Gastrocnemius medialis (tissue), 4 donors: ENCODE measurements around the gene MMRN1. TPM values are rescaled to one million over a fixed set of nuclear protein-coding genes. Genes with fewer than 3 reads are reported as not detected.

Experiments used
- ATAC-seq, 2 donors: fragments of 150-250 bp; one replicate each; pipeline ENCODE4 v1.9.1; 2016
- DNase-seq, 2 donors: peaks; one replicate each; pipeline ENCODE4 v3.0.0-alpha.2; 2019
- H3K27ac ChIP-seq, 4 donors: fragments of 200-600 bp; sonication (generic); 1 replicate in 1 of 4; 2 replicates in 3 of 4; pipeline ENCODE4 v1.5.1; 2016 to 2018; ENCODE audit warnings: mild to moderate bottlenecking in 2 of 4, moderate library complexity in 1 of 4
- H3K27me3 ChIP-seq, 3 donors: fragments of 200-600 bp; sonication (generic) in 2 of 3; 1 replicate in 1 of 3; 2 replicates in 2 of 3; pipeline versions ENCODE4 v1.5.1 to v1.6.0; 2016 to 2019; ENCODE audit warnings: mild to moderate bottlenecking in 1 of 3, moderate library complexity in 1 of 3
- H3K36me3 ChIP-seq, 2 donors: fragments of 200-600 bp; sonication (generic) in 1 of 2; one replicate each; pipeline ENCODE4 v1.5.1; 2017 to 2018
- H3K4me1 ChIP-seq, 2 donors: fragments of 200-600 bp; sonication (generic) in 1 of 2; one replicate each; pipeline ENCODE4 v1.5.1; 2016 to 2017; ENCODE audit warnings: mild to moderate bottlenecking in 2 of 2
- H3K4me3 ChIP-seq, 4 donors: fragments of 200-600 bp; sonication (generic) in 3 of 4; 1 replicate in 1 of 4; 2 replicates in 3 of 4; pipeline ENCODE4 v1.5.1; 2016 to 2019; ENCODE audit warnings: mild to moderate bottlenecking in 2 of 4
- H3K9me3 ChIP-seq, 3 donors: fragments of 200-600 bp; sonication (generic) in 2 of 3; 1 replicate in 1 of 3; 2 replicates in 2 of 3; pipeline ENCODE4 v1.5.1; 2016 to 2019
- POLR2A ChIP-seq, 2 donors: fragments of 450-650 bp; IDR thresholded peaks; one replicate each; pipeline ENCODE4 v1.6.1; 2017; ENCODE audit warnings: antibody characterized with exemption in 2 of 2, mild to moderate bottlenecking in 2 of 2, moderate library complexity in 2 of 2
- in situ Hi-C, 4 donors: fragments of 200-750 bp; cut with MboI; loops; one replicate each; pipeline versions ENCODE4 v1.15.0 to v1.8.0; 2017; ENCODE audit warnings: low sequenced_read_pairs in 4 of 4
- intact Hi-C: fragments of 100-400 bp; cut with DNase I; formaldehyde crosslinking; loops from one replicate; pipeline ENCODE4 v1.15.1; 2023; ENCODE audit warnings: low total_unique reads
- total RNA-seq, 4 donors: library from RNA; depleted of rRNA; stranded (reverse); fragments of >200 nt; gene quantifications; one replicate each; pipeline versions ENCODE4 v1.1.0 to v1.2.3, GENCODE V29; 2016
- TF ChIP-seq, protein P1 (sequence below), 5 experiments: fragments of 450-650 bp in 3 of 5; fragments of 200-600 bp in 2 of 5; sonication (generic) in 2 of 5; IDR thresholded peaks in 4 of 5; conservative IDR thresholded peaks in 1 of 5; 1 replicate in 4 of 5; 2 replicates in 1 of 5; pipeline ENCODE4 v1.5.1; 2016 to 2019; ENCODE audit warnings: antibody characterized with exemption in 5 of 5, mild to moderate bottlenecking in 3 of 5, moderate library complexity in 3 of 5

The MMRN1 gene
- total RNA-seq, 4 donors from 2014 or later: 0.39 to 3.5 (median 2.3) TPM

DNA sequence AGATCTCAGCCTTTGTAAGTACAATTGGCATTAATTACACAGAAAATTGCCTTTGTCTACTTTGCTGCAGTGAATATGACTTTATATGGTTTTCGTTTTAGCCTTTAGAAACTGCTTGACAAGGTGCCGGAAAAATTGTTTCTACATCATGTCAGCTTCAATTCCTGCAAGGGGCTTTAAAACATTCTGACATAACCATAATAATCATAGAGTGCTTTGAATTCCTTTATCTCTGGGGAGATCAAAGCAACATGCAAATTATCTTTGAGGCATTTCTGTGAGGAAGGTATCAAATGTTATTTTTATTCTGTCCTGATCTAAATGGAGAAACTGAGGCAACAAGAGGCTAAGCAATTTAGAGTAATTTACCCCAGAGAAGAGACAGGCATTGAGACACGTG is 57.8 kb downstream of the MMRN1 start:
- in situ Hi-C loops (no loop called here), intact Hi-C loops (no loop called here)
- TF ChIP-seq POLR2A (IDR thresholded peaks at IDR 0.05): no peak
- TF ChIP-seq, protein P1, sequence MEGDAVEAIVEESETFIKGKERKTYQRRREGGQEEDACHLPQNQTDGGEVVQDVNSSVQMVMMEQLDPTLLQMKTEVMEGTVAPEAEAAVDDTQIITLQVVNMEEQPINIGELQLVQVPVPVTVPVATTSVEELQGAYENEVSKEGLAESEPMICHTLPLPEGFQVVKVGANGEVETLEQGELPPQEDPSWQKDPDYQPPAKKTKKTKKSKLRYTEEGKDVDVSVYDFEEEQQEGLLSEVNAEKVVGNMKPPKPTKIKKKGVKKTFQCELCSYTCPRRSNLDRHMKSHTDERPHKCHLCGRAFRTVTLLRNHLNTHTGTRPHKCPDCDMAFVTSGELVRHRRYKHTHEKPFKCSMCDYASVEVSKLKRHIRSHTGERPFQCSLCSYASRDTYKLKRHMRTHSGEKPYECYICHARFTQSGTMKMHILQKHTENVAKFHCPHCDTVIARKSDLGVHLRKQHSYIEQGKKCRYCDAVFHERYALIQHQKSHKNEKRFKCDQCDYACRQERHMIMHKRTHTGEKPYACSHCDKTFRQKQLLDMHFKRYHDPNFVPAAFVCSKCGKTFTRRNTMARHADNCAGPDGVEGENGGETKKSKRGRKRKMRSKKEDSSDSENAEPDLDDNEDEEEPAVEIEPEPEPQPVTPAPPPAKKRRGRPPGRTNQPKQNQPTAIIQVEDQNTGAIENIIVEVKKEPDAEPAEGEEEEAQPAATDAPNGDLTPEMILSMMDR (IDR thresholded peaks at IDR 0.05 in 4 of 5, conservative IDR thresholded peaks at IDR 0.05 in 1 of 5): no peak
- Histone ChIP-seq H3K36me3 (no peaks in the 10 kb centered on the region), H3K27ac (no peak overlapping the region), H3K4me3 (no peak overlapping the region), H3K27me3 (no peaks in the 10 kb centered on the region), H3K4me1 (no peaks in the 10 kb centered on the region), H3K9me3 (no peaks in the 10 kb centered on the region)
- DNase-seq (no peak), ATAC-seq (no peak)

DNA sequence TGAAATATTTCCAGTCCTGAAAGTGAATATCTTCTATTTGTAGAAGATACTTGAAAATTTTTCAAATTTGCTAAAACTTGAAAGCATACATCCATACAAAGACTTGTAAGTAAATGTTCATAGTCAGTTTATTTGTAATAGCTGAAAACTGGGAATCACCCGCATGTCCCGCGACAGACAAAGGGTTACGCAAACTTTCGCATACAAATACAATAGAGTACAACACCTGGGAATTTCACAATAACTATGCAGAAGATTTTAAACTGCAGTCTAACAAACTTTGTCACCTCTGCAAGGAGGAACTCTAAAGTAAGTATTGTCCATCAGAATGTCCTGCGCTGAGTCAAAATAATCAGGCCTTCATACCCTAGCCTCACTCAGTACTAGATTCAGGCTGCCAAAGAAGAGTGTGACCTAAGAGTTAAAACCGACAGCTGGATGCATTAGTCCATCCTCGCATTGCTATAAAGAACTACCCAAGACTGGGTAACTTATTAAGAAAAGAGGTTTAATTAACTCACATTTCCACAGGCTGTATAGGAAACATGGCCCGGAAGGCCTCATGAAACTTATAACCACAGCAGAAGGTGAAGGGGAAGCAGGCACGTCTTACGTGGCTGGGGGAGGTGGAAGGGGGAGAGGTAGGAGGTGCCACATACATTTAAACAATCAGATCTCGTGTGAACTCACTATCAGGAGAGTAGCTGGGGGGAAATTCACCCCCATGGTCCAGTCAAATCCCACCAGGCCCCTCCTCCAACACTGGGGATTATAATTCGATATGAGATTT is 60.4 kb downstream of the MMRN1 start:
- intact Hi-C loops: no loop called here
- ATAC-seq: no peak
- TF ChIP-seq, protein P1 (IDR thresholded peaks at IDR 0.05 in 4 of 5, conservative IDR thresholded peaks at IDR 0.05 in 1 of 5): no peak
- TF ChIP-seq POLR2A (IDR thresholded peaks at IDR 0.05): no peak

DNA sequence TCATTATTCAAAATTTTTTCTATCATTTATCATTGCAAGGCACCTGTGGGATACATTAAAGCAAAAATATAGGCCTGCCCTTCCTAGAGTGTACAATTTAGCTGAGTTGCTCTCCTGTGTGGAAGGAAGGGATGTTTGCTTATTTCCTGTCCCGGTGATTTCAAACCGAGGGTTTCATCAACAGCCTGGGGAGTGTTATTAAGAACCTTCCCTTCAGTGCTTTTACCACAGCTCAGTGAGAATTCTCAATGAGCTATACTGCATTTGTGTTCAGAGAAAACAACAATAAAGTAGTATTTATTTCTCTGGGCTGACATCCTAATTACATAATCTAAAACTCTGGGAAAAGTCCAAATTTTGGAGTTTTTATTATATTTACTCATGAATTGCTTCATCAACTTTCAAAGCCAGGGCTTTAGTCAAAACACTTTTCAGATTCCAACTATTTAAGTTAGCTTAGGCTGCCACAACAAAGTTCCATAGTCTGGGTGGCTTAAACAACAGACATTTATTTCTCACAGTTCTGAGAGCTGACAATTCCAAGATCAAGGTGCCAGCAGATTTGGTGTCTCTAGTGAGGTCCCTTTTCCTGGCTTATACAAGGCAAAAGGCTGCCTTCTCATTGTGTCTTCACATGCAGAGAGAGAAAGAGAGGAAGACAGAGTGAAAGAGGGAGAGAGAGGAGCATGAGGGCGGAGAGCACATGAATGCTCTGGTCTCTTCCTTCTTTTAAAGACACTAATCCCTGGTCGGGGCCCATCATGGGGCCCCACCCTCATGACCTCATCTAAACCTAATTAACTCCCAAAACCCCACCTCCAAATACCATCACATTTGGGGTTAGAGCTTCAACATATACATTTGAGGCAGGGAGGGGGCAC is 62.6 kb downstream of the MMRN1 start:
- in situ Hi-C loops: no loop called here
- Histone ChIP-seq H3K9me3 (no peaks in the 10 kb centered on the region), H3K27ac (no peak overlapping the region), H3K4me1 (no peaks in the 10 kb centered on the region), H3K4me3 (no peak overlapping the region), H3K27me3 (no peaks in the 10 kb centered on the region), H3K36me3 (no peaks in the 10 kb centered on the region)
- intact Hi-C loops: no loop called here
- TF ChIP-seq, protein P1 (IDR thresholded peaks at IDR 0.05 in 4 of 5, conservative IDR thresholded peaks at IDR 0.05 in 1 of 5): no peak
- no peak for TF ChIP-seq POLR2A (IDR thresholded peaks at IDR 0.05)
- DNase-seq: no peak
- ATAC-seq: no peak

More for the DNA sequence above, 60.4 kb downstream of the MMRN1 start:
- in situ Hi-C loops: no loop called here
- Histone ChIP-seq H3K36me3 (no peaks in the 10 kb centered on the region), H3K9me3 (no peaks in the 10 kb centered on the region), H3K27ac (no peak overlapping the region), H3K4me1 (no peaks in the 10 kb centered on the region), H3K27me3 (no peaks in the 10 kb centered on the region), H3K4me3 (no peak overlapping the region)
- DNase-seq: no peak

GRCh38 chr4:89981789-89982334 is 87.2 kb downstream of the MMRN1 start:
- no peaks in the 10 kb centered on the region for H3K27me3 ChIP-seq
- H3K36me3 ChIP-seq: no peaks in the 10 kb centered on the region
- ATAC-seq: no peak
- in situ Hi-C loops (no loop called here), intact Hi-C loops (no loop called here)
- no peak overlapping the region for H3K27ac ChIP-seq
- no peak overlapping the region for H3K4me3 ChIP-seq
- TF ChIP-seq POLR2A (IDR thresholded peaks at IDR 0.05): no peak
- TF ChIP-seq, protein P1 (IDR thresholded peaks at IDR 0.05 in 4 of 5, conservative IDR thresholded peaks at IDR 0.05 in 1 of 5): no peak
- no peaks in the 10 kb centered on the region for H3K4me1 ChIP-seq
- no peak for DNase-seq
- H3K9me3 ChIP-seq: no peaks in the 10 kb centered on the region
